ENCODE results near the gene CAPN10. TPM values are rescaled to one million over a fixed set of nuclear protein-coding genes. Genes with fewer than 3 reads are reported as not detected.

CAPN10 gene
- total RNA-seq, 1 donor from 2014 or later = 24.9 TPM

DNA sequence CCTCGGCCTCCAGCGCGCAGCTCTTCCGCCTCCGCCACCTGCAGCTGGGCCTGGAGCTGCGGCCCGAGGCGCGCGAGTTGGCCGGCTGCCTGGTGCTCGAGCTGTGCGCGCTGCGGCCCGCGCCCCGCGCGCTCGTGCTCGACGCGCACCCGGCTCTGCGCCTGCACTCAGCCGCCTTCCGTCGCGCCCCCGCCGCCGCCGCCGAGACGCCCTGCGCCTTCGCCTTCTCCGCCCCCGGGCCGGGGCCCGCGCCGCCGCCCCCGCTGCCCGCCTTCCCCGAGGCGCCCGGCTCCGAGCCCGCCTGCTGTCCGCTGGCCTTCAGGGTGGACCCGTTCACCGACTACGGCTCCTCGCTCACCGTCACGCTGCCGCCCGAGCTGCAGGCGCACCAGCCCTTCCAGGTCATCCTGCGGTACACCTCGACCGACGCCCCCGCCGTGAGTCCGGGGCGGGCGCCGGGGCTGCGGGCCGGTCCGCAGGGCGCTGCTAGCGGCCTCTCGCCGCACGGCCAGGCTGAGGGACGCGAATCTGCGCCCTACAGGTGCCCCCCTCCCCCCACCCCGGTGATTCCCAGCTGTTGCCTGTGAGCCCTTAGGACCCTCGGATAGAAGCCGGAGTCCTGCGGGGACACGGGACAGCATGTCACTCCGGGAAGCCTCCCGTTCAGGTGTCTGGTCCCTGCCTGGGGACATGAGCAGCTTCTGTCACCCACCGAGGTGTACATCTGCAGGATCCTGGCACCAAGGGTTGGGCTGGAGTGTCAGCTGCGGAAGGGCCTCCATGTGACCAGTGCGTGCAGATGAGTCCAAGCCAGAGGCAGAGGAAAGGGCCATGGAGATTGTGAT, 17.6 kb upstream of the CAPN10 start:
- peaks cover 25% of the 10 kb centered on the region for H4K20me1 ChIP-seq (ENCODE audit: insufficient read depth, low read length)
- H3K27ac Mint-ChIP-seq (ENCODE audit: unreplicated experiment) = no peak overlapping the region
- H2AFZ ChIP-seq (ENCODE audit: low read depth, low read length) = peak overlapping the region; percentile 26
- no peaks in the 10 kb centered on the region for H3K27me3 ChIP-seq (ENCODE audit: insufficient read depth, low read length)
- no peaks in the 10 kb centered on the region for H3K36me3 ChIP-seq (ENCODE audit: insufficient read depth, low read length)
- peaks cover 11% of the 10 kb centered on the region for H3K4me1 Mint-ChIP-seq (ENCODE audit: low read depth, unreplicated experiment)
- peaks cover 7% of the 10 kb centered on the region for H3K79me2 ChIP-seq (ENCODE audit: insufficient read depth, low read length)
- TF ChIP-seq, protein P1, sequence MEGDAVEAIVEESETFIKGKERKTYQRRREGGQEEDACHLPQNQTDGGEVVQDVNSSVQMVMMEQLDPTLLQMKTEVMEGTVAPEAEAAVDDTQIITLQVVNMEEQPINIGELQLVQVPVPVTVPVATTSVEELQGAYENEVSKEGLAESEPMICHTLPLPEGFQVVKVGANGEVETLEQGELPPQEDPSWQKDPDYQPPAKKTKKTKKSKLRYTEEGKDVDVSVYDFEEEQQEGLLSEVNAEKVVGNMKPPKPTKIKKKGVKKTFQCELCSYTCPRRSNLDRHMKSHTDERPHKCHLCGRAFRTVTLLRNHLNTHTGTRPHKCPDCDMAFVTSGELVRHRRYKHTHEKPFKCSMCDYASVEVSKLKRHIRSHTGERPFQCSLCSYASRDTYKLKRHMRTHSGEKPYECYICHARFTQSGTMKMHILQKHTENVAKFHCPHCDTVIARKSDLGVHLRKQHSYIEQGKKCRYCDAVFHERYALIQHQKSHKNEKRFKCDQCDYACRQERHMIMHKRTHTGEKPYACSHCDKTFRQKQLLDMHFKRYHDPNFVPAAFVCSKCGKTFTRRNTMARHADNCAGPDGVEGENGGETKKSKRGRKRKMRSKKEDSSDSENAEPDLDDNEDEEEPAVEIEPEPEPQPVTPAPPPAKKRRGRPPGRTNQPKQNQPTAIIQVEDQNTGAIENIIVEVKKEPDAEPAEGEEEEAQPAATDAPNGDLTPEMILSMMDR (IDR thresholded peaks at IDR 0.05; ENCODE audit: insufficient read depth, low read depth, low read length) = no peak
- peak overlapping the region; percentile 57 for H3K4me3 ChIP-seq (ENCODE audit: insufficient read depth, low read depth, low read length)
- no peaks in the 10 kb centered on the region for H3K27me3 Mint-ChIP-seq (ENCODE audit: low read depth, unreplicated experiment)
- FAIRE-seq = no peak
- peaks cover 24% of the 10 kb centered on the region for H3K4me1 ChIP-seq (ENCODE audit: insufficient read depth, low read length)
- no peaks in the 10 kb centered on the region for H3K9me3 ChIP-seq (ENCODE audit: insufficient read depth, low read depth, low read length)
- no peaks in the 10 kb centered on the region for H3K9me3 Mint-ChIP-seq (ENCODE audit: unreplicated experiment)
- no peaks in the 10 kb centered on the region for H3K36me3 Mint-ChIP-seq (ENCODE audit: low read depth, unreplicated experiment)
- peak overlapping the region; percentile 58 for H3K9ac ChIP-seq (ENCODE audit: low read length)
- peak overlapping the region; percentile 80 for H3K4me3 Mint-ChIP-seq (ENCODE audit: unreplicated experiment)
- DNase-seq (ENCODE audit: low read depth) = peak; percentile 43
- no peak overlapping the region for H3K27ac ChIP-seq (ENCODE audit: low read depth, low read length)
- peak overlapping the region; percentile 86 for H3K4me2 ChIP-seq (ENCODE audit: low read length)

DNA sequence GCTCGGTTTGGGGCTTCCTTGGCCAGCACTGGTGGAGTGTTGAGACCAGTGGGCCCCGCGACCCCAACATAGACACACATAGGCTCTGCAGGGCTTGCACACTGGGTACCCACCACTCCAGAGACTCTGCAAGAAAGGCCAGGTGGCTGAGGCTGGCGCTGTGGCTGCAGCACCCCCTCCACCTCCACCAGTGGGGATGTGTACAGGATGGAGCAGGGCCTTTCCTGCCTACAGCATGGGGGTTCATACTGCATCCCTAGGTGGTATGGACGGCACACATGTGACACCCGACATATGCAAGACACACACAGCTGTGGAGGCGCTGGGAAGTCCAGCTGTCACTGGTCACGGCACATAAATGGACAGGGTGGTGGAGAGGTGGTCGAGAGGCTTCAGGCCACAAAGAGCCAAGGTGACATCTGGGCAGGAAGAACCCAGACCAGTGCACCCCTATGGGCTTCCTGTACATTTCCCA, 17.0 kb upstream of the CAPN10 start:
- TF ChIP-seq, protein P1 (IDR thresholded peaks at IDR 0.05; ENCODE audit: insufficient read depth, low read depth, low read length) = no peak
- no peak for TF ChIP-seq EZH2 (IDR thresholded peaks at IDR 0.05; ENCODE audit: insufficient read depth, low read length)
- H3K4me3 ChIP-seq (ENCODE audit: insufficient read depth, low read depth, low read length) = peak overlapping the region; percentile 57
- H3K4me2 ChIP-seq (ENCODE audit: low read length) = peak overlapping the region; percentile 86
- DNase-seq (ENCODE audit: low read depth) (no peak), FAIRE-seq (no peak)
- H3K9me3 ChIP-seq (ENCODE audit: insufficient read depth, low read depth, low read length) = no peaks in the 10 kb centered on the region
- peaks cover 7% of the 10 kb centered on the region for H3K79me2 ChIP-seq (ENCODE audit: insufficient read depth, low read length)
- Mint-ChIP-seq H3K27me3 (ENCODE audit: low read depth, unreplicated experiment) (no peaks in the 10 kb centered on the region), H3K27ac (ENCODE audit: unreplicated experiment) (no peak overlapping the region), H3K4me3 (ENCODE audit: unreplicated experiment) (peak overlapping the region; percentile 70), H3K36me3 (ENCODE audit: low read depth, unreplicated experiment) (no peaks in the 10 kb centered on the region), H3K4me1 (ENCODE audit: low read depth, unreplicated experiment) (peaks cover 11% of the 10 kb centered on the region), H3K9me3 (ENCODE audit: unreplicated experiment) (no peaks in the 10 kb centered on the region)
- H3K27ac ChIP-seq (ENCODE audit: low read depth, low read length) = no peak overlapping the region
- no peak overlapping the region for H3K9ac ChIP-seq (ENCODE audit: low read length)
- H3K36me3 ChIP-seq (ENCODE audit: insufficient read depth, low read length) = no peaks in the 10 kb centered on the region
- H3K4me1 ChIP-seq (ENCODE audit: insufficient read depth, low read length) = peaks cover 24% of the 10 kb centered on the region
- H3K27me3 ChIP-seq (ENCODE audit: insufficient read depth, low read length) = no peaks in the 10 kb centered on the region
- H2AFZ ChIP-seq (ENCODE audit: low read depth, low read length) = no peak overlapping the region
- peaks cover 25% of the 10 kb centered on the region for H4K20me1 ChIP-seq (ENCODE audit: insufficient read depth, low read length)
